ENCODE results near the gene SLIT3.

Gene SLIT3

DNA sequence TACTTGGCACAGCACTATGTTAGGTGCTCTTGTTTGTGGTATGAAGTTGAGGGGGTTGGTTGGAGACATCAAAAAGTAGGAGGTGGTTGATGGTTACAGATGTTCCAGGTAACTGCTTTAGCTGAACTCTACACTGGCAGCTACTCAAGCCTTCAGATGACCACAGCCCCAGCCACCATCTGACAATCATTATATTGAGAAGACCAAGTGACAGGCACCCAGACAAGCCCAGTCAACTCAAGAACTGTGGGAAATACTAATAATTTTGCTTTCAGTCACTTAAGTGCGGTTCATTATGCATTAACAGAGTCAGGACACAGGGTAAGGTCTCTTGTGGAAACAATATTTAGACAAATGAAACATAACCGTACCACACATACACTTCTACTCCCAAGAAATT is 38.9 kb upstream of the SLIT3 start:
- CTCF ChIA-PET: interaction anchor here (0.6 to 0.7 kb wide), 2 partner anchors 180 to 700 kb away, joined by 3 read pairs; no protein-coding TSS in a partner anchor
- no peak for TF ChIP-seq ZNF384 (IDR thresholded peaks at IDR 0.05)
- no peak for TF ChIP-seq TARDBP (IDR thresholded peaks at IDR 0.05)
- no peak for TF ChIP-seq ELF4 (IDR thresholded peaks at IDR 0.05)
- no peak for TF ChIP-seq ARNT (IDR thresholded peaks at IDR 0.05)
- no peak for TF ChIP-seq FOXA1 (IDR thresholded peaks at IDR 0.05)
- no peak for TF ChIP-seq SP1 (IDR thresholded peaks at IDR 0.05)
- no peak for TF ChIP-seq CTBP1 (IDR thresholded peaks at IDR 0.05; ENCODE audit: borderline replicate concordance)
- no peak for TF ChIP-seq FOXM1 (IDR thresholded peaks at IDR 0.05; ENCODE audit: borderline replicate concordance)
- no peak for TF ChIP-seq SUZ12 (IDR thresholded peaks at IDR 0.05)
- no peak for TF ChIP-seq FOXK2 (IDR thresholded peaks at IDR 0.05)
- no peak for TF ChIP-seq NFRKB (IDR thresholded peaks at IDR 0.05)
- DNase-seq (ENCODE audit: extremely low spot score): no peak
- POLR2A ChIA-PET: no interaction called here

- POLR2A ChIA-PET: no interaction called here
- DNase-seq (ENCODE audit: extremely low spot score): no peak
- TF ChIP-seq ZNF384 (IDR thresholded peaks at IDR 0.05) (no peak), SP1 (IDR thresholded peaks at IDR 0.05) (no peak), NFRKB (IDR thresholded peaks at IDR 0.05) (no peak), ELF4 (IDR thresholded peaks at IDR 0.05) (no peak), FOXA1 (IDR thresholded peaks at IDR 0.05) (no peak), HDGF (IDR thresholded peaks at IDR 0.05; ENCODE audit: borderline replicate concordance) (no peak), BHLHE40 (IDR thresholded peaks at IDR 0.05; ENCODE audit: borderline replicate concordance) (no peak), CTBP1 (IDR thresholded peaks at IDR 0.05; ENCODE audit: borderline replicate concordance) (no peak), ARNT (IDR thresholded peaks at IDR 0.05) (no peak), FOXM1 (IDR thresholded peaks at IDR 0.05; ENCODE audit: borderline replicate concordance) (no peak)
- CTCF ChIA-PET: no interaction called here
These were observed 35.3 kb upstream of the SLIT3 start for GRCh38 chr5:169336242-169336641.

DNA sequence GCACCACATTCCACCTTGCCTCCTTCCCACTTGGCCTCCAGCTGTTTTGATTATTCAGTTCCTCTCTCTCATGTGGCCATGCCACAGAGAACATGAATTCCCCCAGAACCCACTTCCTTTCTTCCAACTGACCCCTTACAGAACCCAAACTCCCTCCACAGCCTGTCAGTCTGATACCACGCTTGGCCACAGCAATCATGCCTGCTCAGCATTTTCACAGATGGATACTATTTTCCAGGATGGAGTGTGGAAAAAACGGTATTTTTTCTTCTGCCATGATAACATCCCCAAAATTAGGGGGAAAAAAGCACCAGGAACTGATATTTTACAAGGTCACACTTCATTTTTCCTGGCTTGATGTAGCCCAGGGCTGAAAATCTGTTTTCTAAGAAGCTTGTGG is 34.9 kb upstream of the SLIT3 start:
- DNase-seq (ENCODE audit: extremely low spot score): no peak
- no peak for TF ChIP-seq CTBP1 (IDR thresholded peaks at IDR 0.05; ENCODE audit: borderline replicate concordance)
- no peak for TF ChIP-seq LEF1 (IDR thresholded peaks at IDR 0.05; ENCODE audit: borderline replicate concordance)
- TF ChIP-seq ZNF384 (IDR thresholded peaks at IDR 0.05): no peak
- TF ChIP-seq ELF4 (IDR thresholded peaks at IDR 0.05): no peak
- TF ChIP-seq FOXK2 (IDR thresholded peaks at IDR 0.05): no peak
- no peak for TF ChIP-seq TARDBP (IDR thresholded peaks at IDR 0.05)
- TF ChIP-seq FOXA1 (IDR thresholded peaks at IDR 0.05): no peak
- TF ChIP-seq NFRKB (IDR thresholded peaks at IDR 0.05): no peak
- TF ChIP-seq SUZ12 (IDR thresholded peaks at IDR 0.05): no peak
- no peak for TF ChIP-seq FOXM1 (IDR thresholded peaks at IDR 0.05; ENCODE audit: borderline replicate concordance)
- ChIA-PET POLR2A (no interaction called here), CTCF (no interaction called here)

- TF ChIP-seq ELF4 (IDR thresholded peaks at IDR 0.05) (no peak), CTBP1 (IDR thresholded peaks at IDR 0.05; ENCODE audit: borderline replicate concordance) (no peak), NFRKB (IDR thresholded peaks at IDR 0.05) (no peak), FOXM1 (IDR thresholded peaks at IDR 0.05; ENCODE audit: borderline replicate concordance) (no peak), SUZ12 (IDR thresholded peaks at IDR 0.05) (no peak), SP1 (IDR thresholded peaks at IDR 0.05) (no peak), FOXK2 (IDR thresholded peaks at IDR 0.05) (no peak), BHLHE40 (IDR thresholded peaks at IDR 0.05; ENCODE audit: borderline replicate concordance) (no peak), LEF1 (IDR thresholded peaks at IDR 0.05; ENCODE audit: borderline replicate concordance) (no peak), ARNT (IDR thresholded peaks at IDR 0.05) (no peak), ZNF384 (IDR thresholded peaks at IDR 0.05) (no peak)
- TF ChIP-seq, protein P1, sequence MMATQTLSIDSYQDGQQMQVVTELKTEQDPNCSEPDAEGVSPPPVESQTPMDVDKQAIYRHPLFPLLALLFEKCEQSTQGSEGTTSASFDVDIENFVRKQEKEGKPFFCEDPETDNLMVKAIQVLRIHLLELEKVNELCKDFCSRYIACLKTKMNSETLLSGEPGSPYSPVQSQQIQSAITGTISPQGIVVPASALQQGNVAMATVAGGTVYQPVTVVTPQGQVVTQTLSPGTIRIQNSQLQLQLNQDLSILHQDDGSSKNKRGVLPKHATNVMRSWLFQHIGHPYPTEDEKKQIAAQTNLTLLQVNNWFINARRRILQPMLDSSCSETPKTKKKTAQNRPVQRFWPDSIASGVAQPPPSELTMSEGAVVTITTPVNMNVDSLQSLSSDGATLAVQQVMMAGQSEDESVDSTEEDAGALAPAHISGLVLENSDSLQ (IDR thresholded peaks at IDR 0.05): no peak
- ChIA-PET CTCF (no interaction called here), POLR2A (no interaction called here)
- no peak for DNase-seq (ENCODE audit: extremely low spot score)
These were observed 32.6 kb upstream of the SLIT3 start for GRCh38 chr5:169333518-169333917.

- POLR2A ChIA-PET: no interaction called here
- no peak for TF ChIP-seq LEF1 (IDR thresholded peaks at IDR 0.05; ENCODE audit: borderline replicate concordance)
- no peak for TF ChIP-seq FOXM1 (IDR thresholded peaks at IDR 0.05; ENCODE audit: borderline replicate concordance)
- TF ChIP-seq SP1 (IDR thresholded peaks at IDR 0.05): no peak
- no peak for TF ChIP-seq ARNT (IDR thresholded peaks at IDR 0.05)
- TF ChIP-seq, protein P1 (IDR thresholded peaks at IDR 0.05): no peak
- TF ChIP-seq BHLHE40 (IDR thresholded peaks at IDR 0.05; ENCODE audit: borderline replicate concordance): no peak
- TF ChIP-seq ZNF384 (IDR thresholded peaks at IDR 0.05): no peak
- TF ChIP-seq TARDBP (IDR thresholded peaks at IDR 0.05): no peak
- TF ChIP-seq L3MBTL2 (conservative IDR thresholded peaks at IDR 0.05): no peak
- no peak for TF ChIP-seq FOXK2 (IDR thresholded peaks at IDR 0.05)
- no peak for TF ChIP-seq ELF4 (IDR thresholded peaks at IDR 0.05)
- no peak for TF ChIP-seq CTBP1 (IDR thresholded peaks at IDR 0.05; ENCODE audit: borderline replicate concordance)
- TF ChIP-seq NFRKB (IDR thresholded peaks at IDR 0.05): no peak
- no peak for TF ChIP-seq FOXA1 (IDR thresholded peaks at IDR 0.05)
- TF ChIP-seq SUZ12 (IDR thresholded peaks at IDR 0.05): no peak
- TF ChIP-seq HDGF (IDR thresholded peaks at IDR 0.05; ENCODE audit: borderline replicate concordance): no peak
- no peak for DNase-seq (ENCODE audit: extremely low spot score)
- CTCF ChIA-PET: no interaction called here
These were observed 30.4 kb upstream of the SLIT3 start for GRCh38 chr5:169331292-169331852.

DNA sequence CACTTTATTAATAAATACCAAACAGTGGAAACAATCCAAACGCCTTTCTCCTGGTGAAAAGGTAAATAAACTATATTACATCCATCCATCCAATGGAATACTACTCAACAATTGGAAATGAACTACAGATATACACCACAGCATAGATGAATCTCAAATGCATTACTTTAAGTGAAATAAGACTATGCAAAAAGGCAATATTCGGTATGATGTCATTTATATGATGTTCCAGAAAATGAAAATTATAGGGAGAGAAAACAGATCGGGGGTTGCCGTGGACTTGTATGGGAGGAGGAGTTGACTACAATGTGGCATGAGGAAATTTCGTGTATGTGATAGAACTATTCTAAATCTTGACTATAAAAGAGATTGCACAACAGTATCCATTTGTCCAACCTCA is 27.5 kb upstream of the SLIT3 start:
- POLR2A ChIA-PET: no interaction called here
- DNase-seq (ENCODE audit: extremely low spot score): no peak
- TF ChIP-seq TARDBP (IDR thresholded peaks at IDR 0.05) (no peak), SUZ12 (IDR thresholded peaks at IDR 0.05) (no peak), SP1 (IDR thresholded peaks at IDR 0.05) (no peak), L3MBTL2 (conservative IDR thresholded peaks at IDR 0.05) (no peak), FOXM1 (IDR thresholded peaks at IDR 0.05; ENCODE audit: borderline replicate concordance) (no peak), ARNT (IDR thresholded peaks at IDR 0.05) (no peak), ZNF384 (IDR thresholded peaks at IDR 0.05) (no peak), BHLHE40 (IDR thresholded peaks at IDR 0.05; ENCODE audit: borderline replicate concordance) (no peak), ELF4 (IDR thresholded peaks at IDR 0.05) (no peak), NFRKB (IDR thresholded peaks at IDR 0.05) (no peak), FOXA1 (IDR thresholded peaks at IDR 0.05) (no peak), FOXK2 (IDR thresholded peaks at IDR 0.05) (no peak), CTBP1 (IDR thresholded peaks at IDR 0.05; ENCODE audit: borderline replicate concordance) (no peak), LEF1 (IDR thresholded peaks at IDR 0.05; ENCODE audit: borderline replicate concordance) (no peak)
- TF ChIP-seq, protein P1 (IDR thresholded peaks at IDR 0.05): no peak
- CTCF ChIA-PET: no interaction called here
